Ishikawa (cell line): ENCODE measurements around the gene PPM1L.

Source experiments
- CEBPB ChIP-seq: IDR thresholded peaks from 2 replicates; pipeline ENCODE4 v1.6.1; 2012
- EP300 ChIP-seq: IDR thresholded peaks from 2 replicates; pipeline ENCODE4 v1.6.1; 2012; ENCODE audit warnings: borderline replicate concordance
- FOXM1 ChIP-seq: IDR thresholded peaks from 2 replicates; pipeline ENCODE4 v1.6.1; 2012; ENCODE audit warnings: low read depth, borderline replicate concordance
- TAF1 ChIP-seq: IDR thresholded peaks from 2 replicates; pipeline ENCODE4 v1.6.1; 2012; ENCODE audit warnings: low read depth, mild to moderate bottlenecking
- TF ChIP-seq, protein P1 (sequence below): IDR thresholded peaks from 2 replicates; pipeline ENCODE4 v1.6.1; 2012; ENCODE audit warnings: low read depth, mild to moderate bottlenecking
- TF ChIP-seq, protein P2 (sequence below): IDR thresholded peaks from 2 replicates; pipeline ENCODE4 v1.6.1; 2012

DNA sequence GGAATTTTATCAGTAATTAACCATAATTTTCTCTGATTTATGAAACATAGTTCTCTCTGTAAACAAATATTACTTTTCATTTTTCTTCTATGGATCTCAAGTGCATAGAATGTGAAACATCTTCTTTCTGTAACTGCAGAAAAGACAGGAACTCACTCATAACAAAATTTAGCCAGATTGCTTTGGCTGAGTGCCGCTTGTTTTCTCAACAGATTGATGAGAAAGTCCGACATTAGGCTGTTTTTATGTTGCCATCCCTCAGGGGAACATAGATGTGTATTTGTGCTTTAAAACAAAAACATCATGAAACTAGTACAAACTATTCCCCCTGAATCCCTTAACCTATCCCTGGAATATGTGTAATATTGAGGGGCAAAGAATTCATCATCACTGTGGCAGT is 194.9 kb downstream of the PPM1L start:
- TF ChIP-seq, protein P1, sequence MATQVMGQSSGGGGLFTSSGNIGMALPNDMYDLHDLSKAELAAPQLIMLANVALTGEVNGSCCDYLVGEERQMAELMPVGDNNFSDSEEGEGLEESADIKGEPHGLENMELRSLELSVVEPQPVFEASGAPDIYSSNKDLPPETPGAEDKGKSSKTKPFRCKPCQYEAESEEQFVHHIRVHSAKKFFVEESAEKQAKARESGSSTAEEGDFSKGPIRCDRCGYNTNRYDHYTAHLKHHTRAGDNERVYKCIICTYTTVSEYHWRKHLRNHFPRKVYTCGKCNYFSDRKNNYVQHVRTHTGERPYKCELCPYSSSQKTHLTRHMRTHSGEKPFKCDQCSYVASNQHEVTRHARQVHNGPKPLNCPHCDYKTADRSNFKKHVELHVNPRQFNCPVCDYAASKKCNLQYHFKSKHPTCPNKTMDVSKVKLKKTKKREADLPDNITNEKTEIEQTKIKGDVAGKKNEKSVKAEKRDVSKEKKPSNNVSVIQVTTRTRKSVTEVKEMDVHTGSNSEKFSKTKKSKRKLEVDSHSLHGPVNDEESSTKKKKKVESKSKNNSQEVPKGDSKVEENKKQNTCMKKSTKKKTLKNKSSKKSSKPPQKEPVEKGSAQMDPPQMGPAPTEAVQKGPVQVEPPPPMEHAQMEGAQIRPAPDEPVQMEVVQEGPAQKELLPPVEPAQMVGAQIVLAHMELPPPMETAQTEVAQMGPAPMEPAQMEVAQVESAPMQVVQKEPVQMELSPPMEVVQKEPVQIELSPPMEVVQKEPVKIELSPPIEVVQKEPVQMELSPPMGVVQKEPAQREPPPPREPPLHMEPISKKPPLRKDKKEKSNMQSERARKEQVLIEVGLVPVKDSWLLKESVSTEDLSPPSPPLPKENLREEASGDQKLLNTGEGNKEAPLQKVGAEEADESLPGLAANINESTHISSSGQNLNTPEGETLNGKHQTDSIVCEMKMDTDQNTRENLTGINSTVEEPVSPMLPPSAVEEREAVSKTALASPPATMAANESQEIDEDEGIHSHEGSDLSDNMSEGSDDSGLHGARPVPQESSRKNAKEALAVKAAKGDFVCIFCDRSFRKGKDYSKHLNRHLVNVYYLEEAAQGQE: no peak
- TF ChIP-seq EP300 (no peak), TAF1 (no peak), FOXM1 (no peak), CEBPB (no peak)
- TF ChIP-seq, protein P2, sequence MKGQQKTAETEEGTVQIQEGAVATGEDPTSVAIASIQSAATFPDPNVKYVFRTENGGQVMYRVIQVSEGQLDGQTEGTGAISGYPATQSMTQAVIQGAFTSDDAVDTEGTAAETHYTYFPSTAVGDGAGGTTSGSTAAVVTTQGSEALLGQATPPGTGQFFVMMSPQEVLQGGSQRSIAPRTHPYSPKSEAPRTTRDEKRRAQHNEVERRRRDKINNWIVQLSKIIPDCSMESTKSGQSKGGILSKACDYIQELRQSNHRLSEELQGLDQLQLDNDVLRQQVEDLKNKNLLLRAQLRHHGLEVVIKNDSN: no peak
